HepG2 (cell line): Measurements from ENCODE around the gene FUT3.

ENCODE experiments used
- CBX2 ChIP-seq, 2 experiments: fragments of 200-600 bp in 1 of 2; sonication (generic); formaldehyde crosslinking in 1 of 2; IDR thresholded peaks; 2 replicates each; pipeline versions ENCODE4 v1.7.0 to v1.8.1; 2018 to 2022; ENCODE audit warnings: low read depth in 2 of 2, low read length in 1 of 2, mild to moderate bottlenecking in 1 of 2, missing genetic modification reagents in 1 of 2
- JUNB ChIP-seq: sonication (generic); formaldehyde crosslinking; IDR thresholded peaks from 2 replicates; pipeline ENCODE4 v1.8.0; 2022; ENCODE audit warnings: missing genetic modification reagents, mild to moderate bottlenecking, borderline replicate concordance
- TAF1 ChIP-seq: sonication (generic); formaldehyde crosslinking; IDR thresholded peaks from 2 replicates; pipeline ENCODE4 v1.4.0; 2020; ENCODE audit warnings: missing genetic modification reagents
- ZBTB2 ChIP-seq: sonication (generic); formaldehyde crosslinking; IDR thresholded peaks from 2 replicates; pipeline ENCODE4 v1.8.0; 2022; ENCODE audit warnings: low read depth, missing genetic modification reagents

GRCh38 chr19:5795382-5795919, 55.8 kb downstream of the FUT3 start:
- no peak for TF ChIP-seq CBX2 (IDR thresholded peaks at IDR 0.05; ENCODE audit: low read depth, low read length)
- no peak for TF ChIP-seq CBX2 (CRISPR knock-in tag; IDR thresholded peaks at IDR 0.05; ENCODE audit: low read depth)
- no peak for TF ChIP-seq ZBTB2 (CRISPR knock-in tag)
- TF ChIP-seq TAF1 = no peak
- no peak for TF ChIP-seq JUNB
